ENCODE measurements around the gene DAZL.

Gene DAZL

DNA sequence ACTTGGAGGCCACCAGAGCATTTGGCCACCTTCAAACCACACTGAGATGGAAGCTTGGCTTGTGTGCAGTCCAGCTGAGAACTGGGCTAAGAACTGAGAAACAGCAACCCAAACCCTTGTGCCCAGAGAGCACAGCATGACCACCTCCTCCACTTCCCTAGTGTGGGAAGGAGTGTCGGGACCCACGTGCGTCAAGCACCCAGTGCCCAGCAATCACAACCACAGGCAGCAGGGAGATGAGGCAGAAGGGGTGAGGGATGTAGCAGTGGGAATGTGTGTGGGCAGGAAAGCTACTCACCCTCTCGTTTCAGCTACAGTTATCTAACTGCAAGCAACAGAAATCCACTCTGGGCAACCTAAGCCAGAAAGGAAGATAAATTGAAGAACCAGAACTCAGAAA lies 66.7 kb downstream of the DAZL start:
- no peak for DNase-seq

DNA sequence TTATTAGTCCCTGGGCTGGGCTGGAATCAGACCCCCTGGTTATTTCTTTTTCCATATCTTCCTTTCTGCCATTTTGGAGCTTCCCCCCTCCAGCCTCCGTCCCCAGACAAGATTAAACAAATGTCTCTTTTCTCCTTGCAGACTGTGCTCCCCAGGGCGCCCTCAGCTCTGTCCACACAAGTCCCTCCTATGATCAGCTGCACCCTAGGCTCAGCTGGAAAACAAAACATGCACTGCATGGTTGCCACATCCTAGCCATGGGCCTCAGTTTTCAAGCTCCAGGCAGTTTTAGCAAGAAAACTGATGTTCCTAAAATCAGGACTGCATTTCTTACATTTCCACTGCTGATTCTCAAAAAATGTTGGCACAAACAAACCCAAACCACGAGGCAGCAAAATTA lies 68.2 kb downstream of the DAZL start:
- DNase-seq, result no peak

All from GDM1 (cell line).